ENCODE measurements around the gene GPR34.
"Not testable (repeated sequence)": the region's sequence is repeated elsewhere in the genome, so short reads cannot be mapped to it uniquely, and the experiment has no call there.

GPR34 gene

DNA sequence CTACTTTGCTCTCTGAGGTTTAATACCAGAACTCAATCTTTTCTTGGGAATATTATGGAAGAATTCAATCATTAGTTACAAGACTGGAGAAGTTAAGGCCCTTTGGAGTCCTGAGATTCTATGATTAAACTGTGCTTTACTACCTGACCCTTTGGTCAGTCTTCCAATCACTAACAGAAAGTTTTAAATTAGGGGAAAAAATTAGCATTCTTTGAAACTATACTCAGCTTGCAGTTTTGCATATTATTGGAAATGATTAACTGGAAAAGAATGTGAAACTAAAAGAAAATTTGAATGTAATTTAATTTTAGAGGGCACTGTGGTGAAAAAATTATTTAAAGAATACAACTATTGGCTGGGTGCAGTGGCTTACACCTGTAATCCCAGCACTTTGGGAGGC is 18.7 kb upstream of the GPR34 start:
- H3K4me1 ChIP-seq (ENCODE audit: control insufficient read depth in 1 of 2, insufficient read depth in 2 of 2, low read length in 2 of 2): no peaks in the 10 kb centered on the region
- H3K4me3 ChIP-seq (ENCODE audit: low read depth in 1 of 2, low read length in 2 of 2): no peak overlapping the region
- no peak overlapping the region for H3K27ac ChIP-seq (ENCODE audit: low read length)
- no peaks in the 10 kb centered on the region for H3K27me3 ChIP-seq (ENCODE audit: low read depth, low read length)
- no peaks in the 10 kb centered on the region for H3K36me3 ChIP-seq (ENCODE audit: control insufficient read depth in 1 of 2, insufficient read depth in 2 of 2, low read length in 2 of 2)
- H3K9me3 ChIP-seq (ENCODE audit: control insufficient read depth in 1 of 2, low read length in 2 of 2): no peaks in the 10 kb centered on the region

DNA sequence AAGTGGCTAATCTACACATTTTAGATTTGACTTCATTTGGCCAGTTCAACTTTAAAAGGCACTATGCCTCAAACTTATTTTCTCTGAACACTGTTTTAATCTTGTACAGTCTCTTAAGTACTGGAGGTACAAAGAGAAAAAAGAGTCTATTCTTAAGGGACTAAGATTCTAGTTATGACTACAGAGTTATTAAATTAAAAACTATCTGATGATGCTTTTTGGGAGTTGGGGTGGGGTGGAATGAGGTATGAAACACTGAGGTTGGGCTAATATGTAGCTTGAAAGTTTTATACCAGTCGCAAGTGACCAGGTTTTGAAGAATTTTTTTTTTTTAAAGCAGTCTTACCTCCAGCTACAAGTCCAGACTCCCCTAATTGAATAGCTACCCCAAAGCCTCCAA is 17.7 kb upstream of the GPR34 start:
- Histone ChIP-seq H3K36me3 (ENCODE audit: control insufficient read depth in 1 of 2, insufficient read depth in 2 of 2, low read length in 2 of 2) (no peaks in the 10 kb centered on the region), H3K27me3 (ENCODE audit: low read depth, low read length) (no peaks in the 10 kb centered on the region), H3K27ac (ENCODE audit: low read length) (no peak overlapping the region), H3K4me3 (ENCODE audit: low read depth in 1 of 2, low read length in 2 of 2) (no peak overlapping the region), H3K4me1 (ENCODE audit: control insufficient read depth in 1 of 2, insufficient read depth in 2 of 2, low read length in 2 of 2) (no peaks in the 10 kb centered on the region), H3K9me3 (ENCODE audit: control insufficient read depth in 1 of 2, low read length in 2 of 2) (no peaks in the 10 kb centered on the region)

DNA sequence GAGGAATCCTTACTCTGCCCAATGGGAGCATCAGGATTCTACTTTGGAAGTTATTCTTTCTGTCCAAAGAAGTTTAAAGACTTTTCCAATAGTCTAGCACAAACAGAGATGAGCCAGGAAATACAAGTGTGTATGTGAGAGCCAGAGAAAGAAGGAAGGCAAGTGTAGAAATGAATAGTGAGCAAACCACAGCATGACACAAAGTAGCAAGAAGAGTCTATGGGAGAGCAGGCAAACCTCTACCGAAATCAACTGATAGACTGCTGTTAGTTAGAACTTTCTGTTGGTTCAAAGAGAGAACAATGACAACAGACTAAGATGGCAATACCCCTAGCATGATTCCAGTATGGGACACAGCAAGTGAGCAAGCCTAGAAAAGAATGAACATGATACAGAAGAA is 16.1 kb upstream of the GPR34 start:
- Histone ChIP-seq H3K4me1 (ENCODE audit: control insufficient read depth in 1 of 2, insufficient read depth in 2 of 2, low read length in 2 of 2) (no peaks in the 10 kb centered on the region), H3K9me3 (ENCODE audit: control insufficient read depth in 1 of 2, low read length in 2 of 2) (no peaks in the 10 kb centered on the region), H3K4me3 (ENCODE audit: low read depth in 1 of 2, low read length in 2 of 2) (no peak overlapping the region), H3K36me3 (ENCODE audit: control insufficient read depth in 1 of 2, insufficient read depth in 2 of 2, low read length in 2 of 2) (no peaks in the 10 kb centered on the region), H3K27me3 (ENCODE audit: low read depth, low read length) (no peaks in the 10 kb centered on the region), H3K27ac (ENCODE audit: low read length) (no peak overlapping the region)

DNA sequence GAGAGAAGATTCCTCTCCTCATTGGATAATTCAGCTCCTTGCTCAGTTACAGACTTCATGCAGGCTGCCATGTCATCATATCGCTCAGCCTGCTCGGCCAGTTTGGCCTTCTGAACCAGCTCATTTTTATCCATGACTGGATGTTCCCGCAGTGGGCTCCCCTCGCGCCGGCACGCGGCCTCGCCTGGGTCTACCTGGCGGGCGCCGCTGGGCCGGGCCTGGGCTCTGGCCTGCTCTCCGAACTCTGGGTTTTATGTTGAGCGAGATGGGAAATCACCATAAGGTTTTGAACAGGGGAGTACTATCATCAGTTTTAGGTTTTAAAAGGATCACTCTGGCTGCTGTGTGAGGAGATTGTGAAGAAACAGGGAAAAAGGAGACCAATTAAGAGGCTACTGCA is 12.4 kb upstream of the GPR34 start:
- H3K9me3 ChIP-seq (ENCODE audit: control insufficient read depth in 1 of 2, low read length in 2 of 2); H3K27me3 ChIP-seq (ENCODE audit: low read depth, low read length); H3K27ac ChIP-seq (ENCODE audit: low read length); H3K4me1 ChIP-seq (ENCODE audit: control insufficient read depth in 1 of 2, insufficient read depth in 2 of 2, low read length in 2 of 2); H3K36me3 ChIP-seq (ENCODE audit: control insufficient read depth in 1 of 2, insufficient read depth in 2 of 2, low read length in 2 of 2); H3K4me3 ChIP-seq (ENCODE audit: low read depth in 1 of 2, low read length in 2 of 2): not testable (repeated sequence)

DNA sequence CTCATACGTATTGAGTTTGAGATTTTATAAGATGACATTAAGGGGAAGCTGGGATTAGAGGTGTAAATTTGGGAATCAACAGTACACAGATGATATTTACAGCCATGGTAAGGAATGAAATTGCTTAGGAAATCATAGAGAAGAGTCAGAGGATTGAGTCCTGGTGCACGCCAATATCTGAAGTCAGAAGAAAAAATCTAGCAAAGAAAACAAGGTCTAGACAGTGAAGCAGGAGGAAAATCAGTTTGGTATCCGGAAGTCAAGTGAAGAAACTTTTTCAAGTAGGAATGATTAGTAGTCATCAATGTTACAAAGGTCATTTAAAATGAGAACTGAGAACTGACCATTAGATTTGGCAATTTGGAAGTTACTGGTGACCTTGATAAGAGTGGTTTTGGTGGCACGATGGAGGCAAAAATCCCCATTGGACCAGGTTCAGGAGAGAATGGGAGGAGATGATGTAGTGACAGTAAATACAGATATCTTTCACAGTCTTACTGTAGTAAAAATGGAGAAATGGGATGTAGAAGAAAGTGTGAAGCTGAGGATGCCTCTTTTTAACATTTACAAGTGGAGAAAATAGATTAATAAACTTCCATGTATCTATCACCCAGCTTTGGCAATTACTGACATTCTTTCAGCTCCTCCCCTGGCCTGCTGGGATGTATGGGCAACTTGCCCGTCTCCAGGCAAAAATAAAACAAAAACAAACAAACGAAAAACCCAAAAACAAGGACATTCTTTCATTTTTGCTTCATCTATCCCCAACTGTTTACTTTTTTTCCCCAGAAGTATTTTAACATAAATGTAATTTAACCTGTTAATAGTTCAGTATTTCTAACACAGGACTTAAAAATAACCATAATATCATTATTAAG is 11.4 kb upstream of the GPR34 start:
- Histone ChIP-seq H3K9me3 (ENCODE audit: control insufficient read depth in 1 of 2, low read length in 2 of 2) (no peaks in the 10 kb centered on the region), H3K4me1 (ENCODE audit: control insufficient read depth in 1 of 2, insufficient read depth in 2 of 2, low read length in 2 of 2) (no peaks in the 10 kb centered on the region), H3K4me3 (ENCODE audit: low read depth in 1 of 2, low read length in 2 of 2) (no peak overlapping the region), H3K27me3 (ENCODE audit: low read depth, low read length) (no peaks in the 10 kb centered on the region), H3K36me3 (ENCODE audit: control insufficient read depth in 1 of 2, insufficient read depth in 2 of 2, low read length in 2 of 2) (no peaks in the 10 kb centered on the region), H3K27ac (ENCODE audit: low read length) (no peak overlapping the region)

DNA sequence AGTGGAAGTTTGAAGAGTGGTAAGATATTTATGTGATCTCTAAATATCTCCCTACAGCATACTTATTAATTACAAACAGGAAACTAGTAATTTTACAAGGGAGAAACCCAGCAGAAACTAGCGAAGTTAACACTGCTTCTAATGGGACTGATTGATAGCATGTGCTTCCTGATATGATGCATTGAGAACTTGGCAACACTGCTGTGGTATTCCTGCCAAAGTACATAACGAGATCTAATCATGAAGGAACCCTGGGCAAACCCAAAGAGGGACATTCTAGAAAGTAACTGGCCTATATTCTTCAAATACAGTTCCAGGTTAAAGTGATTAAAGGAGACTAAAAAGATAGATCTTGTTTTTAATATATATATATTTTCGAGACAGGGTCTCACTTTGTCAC is 4.6 kb upstream of the GPR34 start:
- Histone ChIP-seq H3K27ac (ENCODE audit: low read length) (no peak overlapping the region), H3K4me3 (ENCODE audit: low read depth in 1 of 2, low read length in 2 of 2) (no peak overlapping the region), H3K9me3 (ENCODE audit: control insufficient read depth in 1 of 2, low read length in 2 of 2) (no peaks in the 10 kb centered on the region), H3K36me3 (ENCODE audit: control insufficient read depth in 1 of 2, insufficient read depth in 2 of 2, low read length in 2 of 2) (no peaks in the 10 kb centered on the region), H3K27me3 (ENCODE audit: low read depth, low read length) (no peaks in the 10 kb centered on the region), H3K4me1 (ENCODE audit: control insufficient read depth in 1 of 2, insufficient read depth in 2 of 2, low read length in 2 of 2) (no peaks in the 10 kb centered on the region)

DNA sequence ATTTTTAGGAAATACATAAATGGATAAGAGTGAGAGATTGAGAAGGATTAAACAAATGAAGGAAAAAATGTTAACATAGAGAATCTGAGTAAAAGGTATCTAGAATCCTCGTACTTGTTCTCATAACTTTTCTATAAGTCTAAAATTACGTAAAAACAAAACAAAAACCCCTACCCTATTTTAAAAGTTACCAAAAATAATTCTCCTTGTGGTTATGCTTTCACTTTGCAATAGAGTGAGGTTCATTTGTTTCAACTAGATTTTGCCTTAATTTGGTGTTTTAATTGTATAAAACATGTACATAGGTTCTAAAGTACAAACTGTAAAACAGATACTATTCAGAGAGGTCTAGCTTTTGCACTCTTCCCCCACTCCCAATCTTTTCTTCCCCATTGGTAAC is 3.8 kb upstream of the GPR34 start:
- Histone ChIP-seq H3K36me3 (ENCODE audit: control insufficient read depth in 1 of 2, insufficient read depth in 2 of 2, low read length in 2 of 2) (no peaks in the 10 kb centered on the region), H3K27ac (ENCODE audit: low read length) (no peak overlapping the region), H3K27me3 (ENCODE audit: low read depth, low read length) (no peaks in the 10 kb centered on the region), H3K4me3 (ENCODE audit: low read depth in 1 of 2, low read length in 2 of 2) (no peak overlapping the region), H3K9me3 (ENCODE audit: control insufficient read depth in 1 of 2, low read length in 2 of 2) (no peaks in the 10 kb centered on the region), H3K4me1 (ENCODE audit: control insufficient read depth in 1 of 2, insufficient read depth in 2 of 2, low read length in 2 of 2) (no peaks in the 10 kb centered on the region)

DNA sequence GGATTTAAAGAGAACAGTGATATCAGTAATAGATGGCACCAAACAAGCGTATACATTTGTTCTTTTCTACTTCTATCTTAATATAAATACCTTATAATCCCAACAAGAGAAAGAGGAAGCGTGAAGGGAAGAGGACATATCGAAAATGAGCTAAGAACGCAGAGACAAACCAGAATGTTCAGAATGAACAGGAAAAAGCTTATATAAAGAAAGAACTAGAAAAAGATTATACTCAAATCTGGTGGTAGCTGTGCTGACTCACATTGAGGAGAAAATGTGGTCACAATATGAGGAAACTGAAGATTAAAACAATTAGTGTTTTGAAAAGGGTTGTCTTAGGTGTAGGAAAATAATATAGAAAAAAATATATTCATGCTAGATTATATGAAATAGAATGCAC is 2.0 kb upstream of the GPR34 start:
- Histone ChIP-seq H3K9me3 (ENCODE audit: control insufficient read depth in 1 of 2, low read length in 2 of 2) (no peaks in the 10 kb centered on the region), H3K36me3 (ENCODE audit: control insufficient read depth in 1 of 2, insufficient read depth in 2 of 2, low read length in 2 of 2) (no peaks in the 10 kb centered on the region), H3K27ac (ENCODE audit: low read length) (no peak overlapping the region), H3K4me3 (ENCODE audit: low read depth in 1 of 2, low read length in 2 of 2) (no peak overlapping the region), H3K4me1 (ENCODE audit: control insufficient read depth in 1 of 2, insufficient read depth in 2 of 2, low read length in 2 of 2) (peaks cover 0 to under 1% of the 10 kb centered on the region in 2 donors), H3K27me3 (ENCODE audit: low read depth, low read length) (no peaks in the 10 kb centered on the region)

DNA sequence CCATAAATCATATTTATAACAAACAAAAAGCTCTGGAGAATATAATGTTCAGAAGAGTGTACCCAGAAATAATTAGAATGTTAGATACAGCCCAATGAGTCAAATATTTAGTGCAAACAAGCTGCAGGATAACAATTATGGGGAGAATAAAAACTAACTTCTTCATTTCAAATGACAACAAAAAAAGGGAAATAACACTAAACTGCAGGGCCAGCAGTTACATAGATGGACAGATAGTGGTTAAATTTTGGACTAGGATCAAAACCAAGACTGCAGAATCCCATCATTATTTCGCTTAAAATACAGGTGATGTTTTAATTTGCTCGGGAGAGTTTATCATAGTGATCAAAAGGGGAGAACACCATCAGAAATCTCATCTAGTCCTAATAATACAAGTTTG is 617 bp upstream of the GPR34 start:
- peaks cover 4 to 9% of the 10 kb centered on the region in 2 donors for H3K4me1 ChIP-seq (ENCODE audit: control insufficient read depth in 1 of 2, insufficient read depth in 2 of 2, low read length in 2 of 2)
- no peak overlapping the region for H3K27ac ChIP-seq (ENCODE audit: low read length)

DNA sequence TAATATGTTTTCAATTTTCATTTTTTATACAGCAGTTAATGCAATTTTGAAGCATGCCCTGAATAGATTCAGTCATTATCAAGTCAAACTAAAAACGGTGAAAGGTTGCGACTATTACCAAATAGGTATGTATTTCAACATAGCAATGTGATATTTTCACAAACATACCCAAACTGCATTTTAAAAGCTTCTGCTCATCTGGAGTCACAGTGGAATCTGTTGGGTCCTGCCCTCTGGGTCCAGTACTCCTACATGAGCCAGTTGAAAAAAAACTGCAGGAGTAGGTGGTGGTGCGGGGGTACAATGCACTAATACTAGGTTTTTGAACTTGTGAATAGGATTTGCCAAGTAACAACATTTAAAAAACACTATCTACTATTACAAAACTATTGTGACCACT is 938 bp downstream of the GPR34 start:
- no peak overlapping the region for H3K27ac ChIP-seq (ENCODE audit: low read length)
- H3K4me1 ChIP-seq (ENCODE audit: control insufficient read depth in 1 of 2, insufficient read depth in 2 of 2, low read length in 2 of 2): peaks cover 4 to 9% of the 10 kb centered on the region in 2 donors
- H3K27me3 ChIP-seq (ENCODE audit: low read depth, low read length): no peaks in the 10 kb centered on the region
- no peaks in the 10 kb centered on the region for H3K9me3 ChIP-seq (ENCODE audit: control insufficient read depth in 1 of 2, low read length in 2 of 2)
- no peak overlapping the region for H3K4me3 ChIP-seq (ENCODE audit: low read depth in 1 of 2, low read length in 2 of 2)
- H3K36me3 ChIP-seq (ENCODE audit: control insufficient read depth in 1 of 2, insufficient read depth in 2 of 2, low read length in 2 of 2): peaks cover 0 to 3% of the 10 kb centered on the region in 2 donors

More for the DNA sequence above, 617 bp upstream of the GPR34 start:
- H3K4me3 ChIP-seq (ENCODE audit: low read depth in 1 of 2, low read length in 2 of 2): no peak overlapping the region
- no peaks in the 10 kb centered on the region for H3K36me3 ChIP-seq (ENCODE audit: control insufficient read depth in 1 of 2, insufficient read depth in 2 of 2, low read length in 2 of 2)
- no peaks in the 10 kb centered on the region for H3K9me3 ChIP-seq (ENCODE audit: control insufficient read depth in 1 of 2, low read length in 2 of 2)
- H3K27me3 ChIP-seq (ENCODE audit: low read depth, low read length): no peaks in the 10 kb centered on the region

DNA sequence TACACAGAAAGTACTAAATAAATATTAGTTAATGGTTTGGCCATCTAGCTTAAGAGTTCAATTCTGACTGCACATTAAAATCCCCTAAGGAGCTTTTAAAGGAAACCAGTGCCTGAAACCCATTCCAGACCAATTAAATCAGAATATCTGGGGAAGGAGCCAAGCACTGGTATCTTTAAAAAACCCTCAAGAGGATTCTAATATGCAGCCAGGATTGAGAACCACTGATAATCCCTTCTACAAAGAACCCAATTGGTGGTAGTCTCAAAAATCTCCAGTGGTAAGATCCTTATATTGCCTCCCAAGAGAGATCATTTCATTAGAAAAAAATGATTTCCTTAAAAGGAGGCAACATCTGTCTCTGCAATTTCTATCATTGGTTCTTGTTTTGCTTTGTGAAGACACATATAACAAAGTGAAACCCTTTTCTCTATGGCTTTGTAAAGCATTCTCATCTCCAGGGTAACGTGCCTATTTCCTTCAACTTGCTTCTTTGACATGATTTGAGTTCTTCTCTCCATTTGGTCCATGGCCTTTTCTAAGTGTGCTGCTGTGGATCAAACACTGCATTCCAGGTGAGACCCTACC is 3.5 kb downstream of the GPR34 start:
- H3K27ac ChIP-seq (ENCODE audit: low read length): no peak overlapping the region
- H3K4me1 ChIP-seq (ENCODE audit: control insufficient read depth in 1 of 2, insufficient read depth in 2 of 2, low read length in 2 of 2): peaks cover 4 to 9% of the 10 kb centered on the region in 2 donors
- no peak overlapping the region for H3K4me3 ChIP-seq (ENCODE audit: low read depth in 1 of 2, low read length in 2 of 2)
- no peaks in the 10 kb centered on the region for H3K27me3 ChIP-seq (ENCODE audit: low read depth, low read length)
- peaks cover 0 to 3% of the 10 kb centered on the region in 2 donors for H3K36me3 ChIP-seq (ENCODE audit: control insufficient read depth in 1 of 2, insufficient read depth in 2 of 2, low read length in 2 of 2)
- H3K9me3 ChIP-seq (ENCODE audit: control insufficient read depth in 1 of 2, low read length in 2 of 2): no peaks in the 10 kb centered on the region
